Measurements from ENCODE around the gene PAK1IP1. TPM values are rescaled to one million over a fixed set of nuclear protein-coding genes. Genes with fewer than 3 reads are reported as not detected.

PAK1IP1 gene
- total and polyA plus RNA-seq, 10 of the 15 experiments (the other 5 are each of a cell fraction or from before 2014, with no cell fraction given) = 26.0 to 98.5 (median 47.8) TPM

DNA sequence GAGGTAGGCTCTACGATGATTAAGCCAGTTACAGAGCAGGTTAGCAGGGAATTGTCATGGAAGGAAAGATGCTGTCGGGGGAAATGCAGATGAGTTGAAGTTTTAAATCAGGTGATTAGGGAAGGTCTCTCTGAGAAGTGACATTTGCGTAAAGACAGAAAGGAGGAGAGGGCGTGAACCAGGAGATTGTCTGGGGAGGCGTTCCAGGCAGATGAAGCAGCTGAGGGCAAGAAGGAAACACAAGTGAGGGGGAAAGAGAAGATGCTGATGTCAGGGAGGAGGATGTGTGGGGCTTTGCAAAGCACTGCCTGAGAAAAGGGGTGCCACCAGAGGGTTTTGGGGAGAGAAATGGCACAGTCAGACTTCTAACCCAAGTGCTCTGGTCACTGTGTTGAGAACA, 50.3 kb downstream of the PAK1IP1 start:
- H2AFZ ChIP-seq (ENCODE audit: control insufficient read depth, low read depth, low read length) = no peak overlapping the region
- no peaks in the 10 kb centered on the region for H3K27me3 ChIP-seq (replicated peaks in 1 of 2; ENCODE audit: control insufficient read depth in 2 of 2, insufficient read depth in 2 of 2, low read length in 1 of 2)
- no peak for FAIRE-seq
- intact Hi-C loops (cut with micrococcal nuclease; ENCODE audit: unreplicated experiment) = loop anchor here (5.0 kb wide), 1 partner anchor 233 kb away; no protein-coding TSS in a partner anchor
- H4K20me1 ChIP-seq (ENCODE audit: control insufficient read depth, insufficient read depth) = no peaks in the 10 kb centered on the region
- peaks cover 27% of the 10 kb centered on the region for H3K79me2 ChIP-seq (ENCODE audit: control insufficient read depth, insufficient read depth, low read length)
- H3K4me3 ChIP-seq = no peak overlapping the region
- H3K9me3 ChIP-seq (replicated peaks; ENCODE audit: control insufficient read depth, insufficient read depth, low read length) = no peaks in the 10 kb centered on the region; the same call in 2 of the 3 replicates
- ChIA-PET CTCF (no interaction called here), SMC1A (ENCODE audit: uncharacterized antibody, unreplicated experiment) (no interaction called here), RAD21 (ENCODE audit: unreplicated experiment) (no interaction called here), POLR2A (no interaction called here)
- WGBS (ENCODE audit: insufficient coverage, insufficient replicate concordance, low lambda C conversion rate, missing lambda C conversion rate) = 96% methylated on average over 5 of the region's 5 CpGs
- no peak for TF ChIP-seq JUNB (IDR thresholded peaks at IDR 0.05)
- no peak for TF ChIP-seq SREBF1 (IDR thresholded peaks at IDR 0.05; ENCODE audit: low read length)
- TF ChIP-seq FOXK2 (IDR thresholded peaks at IDR 0.05) = no peak
- TF ChIP-seq TARDBP (IDR thresholded peaks at IDR 0.05; ENCODE audit: borderline replicate concordance) = no peak
- no peak for TF ChIP-seq CHD4 (IDR thresholded peaks at IDR 0.05)
- TF ChIP-seq STAT3 (IDR thresholded peaks at IDR 0.05; ENCODE audit: low read depth, low read length) = no peak
- no peak for TF ChIP-seq NBN (IDR thresholded peaks at IDR 0.05)
- TF ChIP-seq, protein P1, sequence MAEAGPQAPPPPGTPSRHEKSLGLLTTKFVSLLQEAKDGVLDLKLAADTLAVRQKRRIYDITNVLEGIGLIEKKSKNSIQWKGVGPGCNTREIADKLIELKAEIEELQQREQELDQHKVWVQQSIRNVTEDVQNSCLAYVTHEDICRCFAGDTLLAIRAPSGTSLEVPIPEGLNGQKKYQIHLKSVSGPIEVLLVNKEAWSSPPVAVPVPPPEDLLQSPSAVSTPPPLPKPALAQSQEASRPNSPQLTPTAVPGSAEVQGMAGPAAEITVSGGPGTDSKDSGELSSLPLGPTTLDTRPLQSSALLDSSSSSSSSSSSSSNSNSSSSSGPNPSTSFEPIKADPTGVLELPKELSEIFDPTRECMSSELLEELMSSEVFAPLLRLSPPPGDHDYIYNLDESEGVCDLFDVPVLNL (IDR thresholded peaks at IDR 0.05; ENCODE audit: low read depth, low read length) = no peak
- TF ChIP-seq, protein P2, sequence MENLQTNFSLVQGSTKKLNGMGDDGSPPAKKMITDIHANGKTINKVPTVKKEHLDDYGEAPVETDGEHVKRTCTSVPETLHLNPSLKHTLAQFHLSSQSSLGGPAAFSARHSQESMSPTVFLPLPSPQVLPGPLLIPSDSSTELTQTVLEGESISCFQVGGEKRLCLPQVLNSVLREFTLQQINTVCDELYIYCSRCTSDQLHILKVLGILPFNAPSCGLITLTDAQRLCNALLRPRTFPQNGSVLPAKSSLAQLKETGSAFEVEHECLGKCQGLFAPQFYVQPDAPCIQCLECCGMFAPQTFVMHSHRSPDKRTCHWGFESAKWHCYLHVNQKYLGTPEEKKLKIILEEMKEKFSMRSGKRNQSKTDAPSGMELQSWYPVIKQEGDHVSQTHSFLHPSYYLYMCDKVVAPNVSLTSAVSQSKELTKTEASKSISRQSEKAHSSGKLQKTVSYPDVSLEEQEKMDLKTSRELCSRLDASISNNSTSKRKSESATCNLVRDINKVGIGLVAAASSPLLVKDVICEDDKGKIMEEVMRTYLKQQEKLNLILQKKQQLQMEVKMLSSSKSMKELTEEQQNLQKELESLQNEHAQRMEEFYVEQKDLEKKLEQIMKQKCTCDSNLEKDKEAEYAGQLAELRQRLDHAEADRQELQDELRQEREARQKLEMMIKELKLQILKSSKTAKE (IDR thresholded peaks at IDR 0.05; ENCODE audit: low read depth, poor library complexity, severe bottlenecking) = no peak
- TF ChIP-seq ETV6 (conservative IDR thresholded peaks at IDR 0.05 in 1 of 2, IDR thresholded peaks at IDR 0.05 in 1 of 2; ENCODE audit: borderline replicate concordance in 1 of 2, low read depth in 1 of 2) = no peak
- no peak for TF ChIP-seq MTA3 (IDR thresholded peaks at IDR 0.05; ENCODE audit: borderline replicate concordance, low read length)
- TF ChIP-seq, protein P3, sequence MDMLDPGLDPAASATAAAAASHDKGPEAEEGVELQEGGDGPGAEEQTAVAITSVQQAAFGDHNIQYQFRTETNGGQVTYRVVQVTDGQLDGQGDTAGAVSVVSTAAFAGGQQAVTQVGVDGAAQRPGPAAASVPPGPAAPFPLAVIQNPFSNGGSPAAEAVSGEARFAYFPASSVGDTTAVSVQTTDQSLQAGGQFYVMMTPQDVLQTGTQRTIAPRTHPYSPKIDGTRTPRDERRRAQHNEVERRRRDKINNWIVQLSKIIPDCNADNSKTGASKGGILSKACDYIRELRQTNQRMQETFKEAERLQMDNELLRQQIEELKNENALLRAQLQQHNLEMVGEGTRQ (IDR thresholded peaks at IDR 0.05; ENCODE audit: borderline replicate concordance, low read depth, low read length) = no peak
- TF ChIP-seq, protein P4, sequence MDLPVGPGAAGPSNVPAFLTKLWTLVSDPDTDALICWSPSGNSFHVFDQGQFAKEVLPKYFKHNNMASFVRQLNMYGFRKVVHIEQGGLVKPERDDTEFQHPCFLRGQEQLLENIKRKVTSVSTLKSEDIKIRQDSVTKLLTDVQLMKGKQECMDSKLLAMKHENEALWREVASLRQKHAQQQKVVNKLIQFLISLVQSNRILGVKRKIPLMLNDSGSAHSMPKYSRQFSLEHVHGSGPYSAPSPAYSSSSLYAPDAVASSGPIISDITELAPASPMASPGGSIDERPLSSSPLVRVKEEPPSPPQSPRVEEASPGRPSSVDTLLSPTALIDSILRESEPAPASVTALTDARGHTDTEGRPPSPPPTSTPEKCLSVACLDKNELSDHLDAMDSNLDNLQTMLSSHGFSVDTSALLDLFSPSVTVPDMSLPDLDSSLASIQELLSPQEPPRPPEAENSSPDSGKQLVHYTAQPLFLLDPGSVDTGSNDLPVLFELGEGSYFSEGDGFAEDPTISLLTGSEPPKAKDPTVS (IDR thresholded peaks at IDR 0.05; ENCODE audit: low read depth, low read length) = no peak
- TF ChIP-seq RELA (IDR thresholded peaks at IDR 0.05; ENCODE audit: borderline replicate concordance, partially characterized antibody) = no peak
- TF ChIP-seq, protein P5, sequence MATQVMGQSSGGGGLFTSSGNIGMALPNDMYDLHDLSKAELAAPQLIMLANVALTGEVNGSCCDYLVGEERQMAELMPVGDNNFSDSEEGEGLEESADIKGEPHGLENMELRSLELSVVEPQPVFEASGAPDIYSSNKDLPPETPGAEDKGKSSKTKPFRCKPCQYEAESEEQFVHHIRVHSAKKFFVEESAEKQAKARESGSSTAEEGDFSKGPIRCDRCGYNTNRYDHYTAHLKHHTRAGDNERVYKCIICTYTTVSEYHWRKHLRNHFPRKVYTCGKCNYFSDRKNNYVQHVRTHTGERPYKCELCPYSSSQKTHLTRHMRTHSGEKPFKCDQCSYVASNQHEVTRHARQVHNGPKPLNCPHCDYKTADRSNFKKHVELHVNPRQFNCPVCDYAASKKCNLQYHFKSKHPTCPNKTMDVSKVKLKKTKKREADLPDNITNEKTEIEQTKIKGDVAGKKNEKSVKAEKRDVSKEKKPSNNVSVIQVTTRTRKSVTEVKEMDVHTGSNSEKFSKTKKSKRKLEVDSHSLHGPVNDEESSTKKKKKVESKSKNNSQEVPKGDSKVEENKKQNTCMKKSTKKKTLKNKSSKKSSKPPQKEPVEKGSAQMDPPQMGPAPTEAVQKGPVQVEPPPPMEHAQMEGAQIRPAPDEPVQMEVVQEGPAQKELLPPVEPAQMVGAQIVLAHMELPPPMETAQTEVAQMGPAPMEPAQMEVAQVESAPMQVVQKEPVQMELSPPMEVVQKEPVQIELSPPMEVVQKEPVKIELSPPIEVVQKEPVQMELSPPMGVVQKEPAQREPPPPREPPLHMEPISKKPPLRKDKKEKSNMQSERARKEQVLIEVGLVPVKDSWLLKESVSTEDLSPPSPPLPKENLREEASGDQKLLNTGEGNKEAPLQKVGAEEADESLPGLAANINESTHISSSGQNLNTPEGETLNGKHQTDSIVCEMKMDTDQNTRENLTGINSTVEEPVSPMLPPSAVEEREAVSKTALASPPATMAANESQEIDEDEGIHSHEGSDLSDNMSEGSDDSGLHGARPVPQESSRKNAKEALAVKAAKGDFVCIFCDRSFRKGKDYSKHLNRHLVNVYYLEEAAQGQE (IDR thresholded peaks at IDR 0.05; ENCODE audit: low read depth, low read length) = no peak
- no peak for TF ChIP-seq HCFC1 (IDR thresholded peaks at IDR 0.05; ENCODE audit: low read length)
- BruUV-seq (replicated peaks) = no TSS peak
- H3K4me2 ChIP-seq (ENCODE audit: control insufficient read depth, insufficient read depth) = no peak overlapping the region
- no peak for DNase-seq (ENCODE audit: low read depth, low spot score)
- no peak overlapping the region for H3K9ac ChIP-seq (ENCODE audit: control insufficient read depth, insufficient read depth, low read length)
- in situ Hi-C loops (cut with MboI) = no loop called here
- no peak overlapping the region for H3K27ac ChIP-seq (ENCODE audit: control insufficient read depth, insufficient read depth)
- no peak for ATAC-seq
- no peaks in the 10 kb centered on the region; a peak in 1 of 4 replicates for H3K36me3 ChIP-seq (ENCODE audit: control insufficient read depth in 2 of 2, insufficient read depth in 2 of 2, low read length in 1 of 2)
- H3K4me1 ChIP-seq (ENCODE audit: control insufficient read depth, insufficient read depth, low read length) = peaks cover 5% of the 10 kb centered on the region; the same call in 1 of the 2 replicates

All from GM12878 (cell line).